ENCODE data around the gene SREK1. TPM values are rescaled to one million over a fixed set of nuclear protein-coding genes. Genes with fewer than 3 reads are reported as not detected.

The SREK1 gene
- total RNA-seq, 1 donor from 2014 or later = 78.4 TPM

DNA sequence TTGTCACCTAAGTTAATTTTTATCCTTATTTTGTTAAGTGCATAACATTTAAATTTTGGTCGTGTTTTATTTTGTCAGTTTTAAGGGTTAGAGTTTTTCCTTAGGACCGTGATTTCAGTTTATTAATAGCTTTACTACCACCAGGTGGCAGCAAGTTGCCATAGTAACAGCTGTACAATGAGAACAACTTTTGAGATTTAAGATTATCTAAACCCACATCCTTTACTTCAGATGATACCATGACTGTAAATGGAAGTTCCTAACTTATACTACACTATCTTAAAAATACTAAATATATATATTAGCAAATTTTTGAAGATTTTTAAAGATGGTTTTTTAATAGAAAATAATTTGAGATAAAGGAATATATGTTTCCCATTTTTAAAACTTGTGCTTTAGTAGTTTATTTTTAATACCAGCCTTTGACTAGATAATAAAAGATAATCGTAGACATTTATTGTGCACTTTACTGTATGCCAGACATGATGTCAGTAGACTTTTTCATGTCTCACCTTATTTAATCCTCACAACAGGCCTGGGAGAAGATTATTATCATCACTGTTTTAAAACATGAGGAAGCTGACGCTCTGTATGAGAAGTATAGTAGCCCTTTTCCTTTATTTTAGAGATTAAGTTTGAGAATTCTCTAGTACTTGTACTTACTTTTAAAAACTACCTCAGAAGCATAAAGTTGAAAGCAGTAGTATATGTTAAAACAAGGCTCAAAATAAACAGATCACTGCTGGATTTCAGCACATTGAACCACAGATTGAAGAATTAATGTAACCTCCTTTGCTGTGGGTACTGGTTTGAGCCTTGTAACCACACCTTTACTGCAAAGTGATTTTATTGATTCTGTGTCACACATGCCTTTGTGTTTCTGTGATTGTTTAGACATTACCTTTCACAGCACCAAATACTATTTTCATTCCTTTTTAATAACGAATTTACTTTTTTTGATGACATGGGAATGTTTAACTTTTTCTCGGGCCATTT lies 27.5 kb downstream of the SREK1 start:
- Mint-ChIP-seq H3K27me3 (ENCODE audit: unreplicated experiment) (no peaks in the 10 kb centered on the region), H3K9me3 (ENCODE audit: unreplicated experiment) (no peaks in the 10 kb centered on the region), H3K4me3 (ENCODE audit: unreplicated experiment) (no peak overlapping the region), H3K27ac (ENCODE audit: unreplicated experiment) (no peak overlapping the region), H3K4me1 (ENCODE audit: low read depth, unreplicated experiment) (no peaks in the 10 kb centered on the region), H3K36me3 (ENCODE audit: unreplicated experiment) (no peaks in the 10 kb centered on the region)
- DNase-seq = no peak
- TF ChIP-seq, protein P1, sequence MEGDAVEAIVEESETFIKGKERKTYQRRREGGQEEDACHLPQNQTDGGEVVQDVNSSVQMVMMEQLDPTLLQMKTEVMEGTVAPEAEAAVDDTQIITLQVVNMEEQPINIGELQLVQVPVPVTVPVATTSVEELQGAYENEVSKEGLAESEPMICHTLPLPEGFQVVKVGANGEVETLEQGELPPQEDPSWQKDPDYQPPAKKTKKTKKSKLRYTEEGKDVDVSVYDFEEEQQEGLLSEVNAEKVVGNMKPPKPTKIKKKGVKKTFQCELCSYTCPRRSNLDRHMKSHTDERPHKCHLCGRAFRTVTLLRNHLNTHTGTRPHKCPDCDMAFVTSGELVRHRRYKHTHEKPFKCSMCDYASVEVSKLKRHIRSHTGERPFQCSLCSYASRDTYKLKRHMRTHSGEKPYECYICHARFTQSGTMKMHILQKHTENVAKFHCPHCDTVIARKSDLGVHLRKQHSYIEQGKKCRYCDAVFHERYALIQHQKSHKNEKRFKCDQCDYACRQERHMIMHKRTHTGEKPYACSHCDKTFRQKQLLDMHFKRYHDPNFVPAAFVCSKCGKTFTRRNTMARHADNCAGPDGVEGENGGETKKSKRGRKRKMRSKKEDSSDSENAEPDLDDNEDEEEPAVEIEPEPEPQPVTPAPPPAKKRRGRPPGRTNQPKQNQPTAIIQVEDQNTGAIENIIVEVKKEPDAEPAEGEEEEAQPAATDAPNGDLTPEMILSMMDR (IDR thresholded peaks at IDR 0.05; ENCODE audit: partially characterized antibody, unreplicated experiment) = peak; percentile 80

DNA sequence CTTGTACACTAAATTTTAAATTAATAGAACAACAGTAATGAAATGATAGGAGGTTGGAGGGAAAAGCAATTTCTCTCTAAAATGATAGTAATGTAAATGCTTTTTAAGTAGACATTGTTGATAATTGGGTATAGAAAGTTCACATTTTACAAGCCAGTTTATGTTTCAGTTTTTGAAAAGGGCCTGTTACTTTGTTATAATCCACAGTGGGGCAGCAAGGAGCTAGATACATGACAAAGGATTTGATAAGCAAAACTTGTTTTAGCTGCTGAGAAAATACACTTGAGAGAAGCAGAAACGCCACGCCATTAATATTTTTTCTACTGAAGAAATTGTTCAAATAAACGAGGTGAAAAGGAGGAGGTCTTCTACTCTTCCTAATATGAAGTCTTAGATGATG lies 30.2 kb downstream of the SREK1 start:
- H3K36me3 Mint-ChIP-seq (ENCODE audit: unreplicated experiment) = no peaks in the 10 kb centered on the region
- DNase-seq = no peak
- no peaks in the 10 kb centered on the region for H3K9me3 Mint-ChIP-seq (ENCODE audit: unreplicated experiment)
- no peak overlapping the region for H3K4me3 Mint-ChIP-seq (ENCODE audit: unreplicated experiment)
- TF ChIP-seq, protein P1 (IDR thresholded peaks at IDR 0.05; ENCODE audit: partially characterized antibody, unreplicated experiment) = no peak
- H3K27ac Mint-ChIP-seq (ENCODE audit: unreplicated experiment) = no peak overlapping the region
- no peaks in the 10 kb centered on the region for H3K27me3 Mint-ChIP-seq (ENCODE audit: unreplicated experiment)
- no peaks in the 10 kb centered on the region for H3K4me1 Mint-ChIP-seq (ENCODE audit: low read depth, unreplicated experiment)

DNA sequence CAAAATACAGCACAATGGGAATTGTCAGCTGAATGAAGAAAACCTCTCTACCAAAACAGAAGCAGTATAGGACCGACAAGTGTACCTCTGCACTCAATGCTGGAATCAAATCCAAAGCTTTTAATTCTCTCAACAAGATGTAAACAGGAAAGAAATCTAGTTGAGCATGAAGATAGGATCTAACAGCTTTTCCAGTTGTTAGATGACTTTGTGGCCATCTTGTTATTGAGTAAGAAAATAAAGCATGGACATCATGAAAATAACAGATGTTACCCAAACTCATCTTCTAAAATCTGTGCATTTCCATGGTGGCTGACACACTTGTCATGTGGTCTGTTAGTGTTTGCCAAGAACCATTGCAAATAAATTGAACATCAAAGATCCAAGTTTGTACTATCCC lies 34.7 kb downstream of the SREK1 start:
- Mint-ChIP-seq H3K9me3 (ENCODE audit: unreplicated experiment) (no peaks in the 10 kb centered on the region), H3K4me3 (ENCODE audit: unreplicated experiment) (no peak overlapping the region), H3K27me3 (ENCODE audit: unreplicated experiment) (no peaks in the 10 kb centered on the region), H3K4me1 (ENCODE audit: low read depth, unreplicated experiment) (no peaks in the 10 kb centered on the region), H3K27ac (ENCODE audit: unreplicated experiment) (no peak overlapping the region), H3K36me3 (ENCODE audit: unreplicated experiment) (no peaks in the 10 kb centered on the region)
- TF ChIP-seq, protein P1 (IDR thresholded peaks at IDR 0.05; ENCODE audit: partially characterized antibody, unreplicated experiment) = no peak
- DNase-seq = no peak

DNA sequence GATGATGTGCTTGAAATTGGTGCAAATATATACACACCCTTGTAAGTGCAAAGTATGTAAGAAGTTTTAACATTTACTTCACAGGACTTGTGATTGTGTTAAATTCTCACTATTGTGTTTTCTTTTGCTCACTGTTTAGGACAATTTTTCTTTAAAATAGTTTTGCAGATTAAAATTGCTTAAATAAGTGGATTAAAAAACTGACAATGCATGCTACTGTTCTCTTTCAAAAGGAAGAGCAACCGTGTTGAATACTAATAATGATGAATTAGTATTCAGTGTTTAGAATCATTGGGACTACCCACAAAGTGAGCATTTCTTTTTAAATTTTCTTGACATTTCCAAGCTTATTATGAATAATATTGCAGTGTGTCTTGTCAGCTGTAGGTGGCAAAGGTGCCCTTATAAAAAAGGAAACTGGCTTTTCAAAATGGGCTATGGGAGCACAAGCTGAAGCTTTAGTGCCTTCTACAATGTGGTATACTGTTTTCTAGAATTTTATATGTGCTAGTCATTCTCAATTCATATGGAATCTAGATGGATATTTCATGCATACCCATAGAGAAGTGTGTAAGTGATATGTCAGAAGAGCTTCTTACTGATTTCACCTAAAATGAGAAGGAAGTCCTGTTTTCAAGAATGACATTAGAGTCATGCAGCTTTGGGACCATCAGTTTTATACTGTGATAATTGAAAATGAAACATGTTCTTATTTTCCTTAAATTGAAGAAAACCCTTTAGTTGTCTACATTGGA lies 35.4 kb downstream of the SREK1 start:
- TF ChIP-seq, protein P1 (IDR thresholded peaks at IDR 0.05; ENCODE audit: partially characterized antibody, unreplicated experiment) = no peak
- no peaks in the 10 kb centered on the region for H3K4me1 Mint-ChIP-seq (ENCODE audit: low read depth, unreplicated experiment)
- DNase-seq = no peak
- H3K27ac Mint-ChIP-seq (ENCODE audit: unreplicated experiment) = no peak overlapping the region
- no peak overlapping the region for H3K4me3 Mint-ChIP-seq (ENCODE audit: unreplicated experiment)
- no peaks in the 10 kb centered on the region for H3K36me3 Mint-ChIP-seq (ENCODE audit: unreplicated experiment)
- no peaks in the 10 kb centered on the region for H3K9me3 Mint-ChIP-seq (ENCODE audit: unreplicated experiment)
- H3K27me3 Mint-ChIP-seq (ENCODE audit: unreplicated experiment) = no peaks in the 10 kb centered on the region
